CD14-positive monocyte (primary cell): Measurements from ENCODE around the gene SEMA3A. TPM values are rescaled to one million over a fixed set of nuclear protein-coding genes. Genes with fewer than 3 reads are reported as not detected.
"Not testable (repeated sequence)": the region's sequence is repeated elsewhere in the genome, so short reads cannot be mapped to it uniquely, and the experiment has no call there.

Source experiments
- DNase-seq, 3 donors: peaks; one replicate each; pipeline ENCODE4 v3.0.0-alpha.2; 2011 to 2022
- H2AFZ ChIP-seq: 2 replicates; pipeline ENCODE4 v1.6.0; 2012; ENCODE audit warnings: mild to moderate bottlenecking, low read depth, low read length, inconsistent platforms; ENCODE audit not compliant: insufficient read depth, poor library complexity, severe bottlenecking
- H3K27ac ChIP-seq, 2 donors: 1 replicate in 1 of 2; 2 replicates in 1 of 2; pipeline ENCODE4 v1.5.1; 2012 to 2013; ENCODE audit warnings: low read length in 2 of 2, control low read depth in 1 of 2, inconsistent platforms in 1 of 2, low read depth in 1 of 2, mild to moderate bottlenecking in 1 of 2
- H3K27me3 ChIP-seq, 2 donors: one replicate each; pipeline versions ENCODE4 v1.6.0 to v1.6.1; 2011 to 2013; ENCODE audit warnings: low read length in 2 of 2; ENCODE audit not compliant: control insufficient read depth in 2 of 2, insufficient read depth in 2 of 2
- H3K36me3 ChIP-seq, 2 donors: replicated peaks in 1 of 2; 1 replicate in 1 of 2; 2 replicates in 1 of 2; pipeline versions ENCODE4 v1.5.1 to v1.6.1; 2012 to 2013; ENCODE audit warnings: low read length in 2 of 2, control low read depth in 1 of 2, inconsistent platforms in 1 of 2, mild to moderate bottlenecking in 1 of 2; ENCODE audit not compliant: insufficient read depth in 2 of 2, control insufficient read depth in 1 of 2
- H3K4me1 ChIP-seq, 2 donors: 1 replicate in 1 of 2; 2 replicates in 1 of 2; pipeline versions ENCODE4 v1.5.1 to v1.6.1; 2012 to 2013; ENCODE audit warnings: low read length in 2 of 2, control low read depth in 1 of 2, inconsistent platforms in 1 of 2, mild to moderate bottlenecking in 1 of 2, moderate library complexity in 1 of 2; ENCODE audit not compliant: insufficient read depth in 2 of 2, control insufficient read depth in 1 of 2
- H3K4me2 ChIP-seq: replicated peaks from 2 replicates; pipeline ENCODE3; 2012; ENCODE audit warnings: low read length, moderate library complexity, mild to moderate bottlenecking; ENCODE audit not compliant: poor library complexity, severe bottlenecking; ENCODE audit errors: extremely low read depth
- H3K4me3 ChIP-seq, 3 experiments: fragments of 200-600 bp in 1 of 3; sonication (generic) in 1 of 3; replicated peaks in 1 of 3; 1 replicate in 2 of 3; 2 replicates in 1 of 3; pipeline ENCODE4 v1.5.1; 2011 to 2013; ENCODE audit warnings: low read length in 3 of 3, mild to moderate bottlenecking in 3 of 3, control low read depth in 2 of 3, low read depth in 2 of 3, inconsistent platforms in 1 of 3, moderate library complexity in 1 of 3
- H3K79me2 ChIP-seq: 2 replicates; pipeline ENCODE4 v1.6.0; 2012; ENCODE audit warnings: mild to moderate bottlenecking, control low read depth, inconsistent platforms, low read length, moderate library complexity; ENCODE audit not compliant: insufficient read depth
- H3K9ac ChIP-seq: 2 replicates; pipeline ENCODE4 v1.6.0; 2017; ENCODE audit warnings: low read length, mild to moderate bottlenecking; ENCODE audit not compliant: insufficient read depth, poor library complexity, severe bottlenecking
- H3K9me3 ChIP-seq, 2 donors: replicated peaks in 1 of 2; 1 replicate in 1 of 2; 2 replicates in 1 of 2; pipeline versions ENCODE4 v1.5.1 to v1.6.1; 2012 to 2013; ENCODE audit warnings: low read length in 2 of 2, control low read depth in 1 of 2; ENCODE audit not compliant: control insufficient read depth in 1 of 2, insufficient read depth in 1 of 2
- H4K20me1 ChIP-seq: 2 replicates; pipeline ENCODE4 v1.6.0; 2012; ENCODE audit warnings: mild to moderate bottlenecking, low read length, control low read depth, moderate library complexity; ENCODE audit not compliant: insufficient read depth
- H3K27ac Mint-ChIP-seq, 7 donors: one replicate each; pipeline ENCODE4 v1.8.0; 2020; ENCODE audit warnings: mild to moderate bottlenecking in 7 of 7, mixed read lengths in 7 of 7, moderate library complexity in 6 of 7, inconsistent platforms in 2 of 7
- H3K27me3 Mint-ChIP-seq, 3 donors: one replicate each; pipeline ENCODE4 v1.8.0; 2021 to 2022; ENCODE audit warnings: low read depth in 3 of 3, mild to moderate bottlenecking in 3 of 3, mixed read lengths in 3 of 3, moderate library complexity in 3 of 3, inconsistent platforms in 1 of 3
- H3K36me3 Mint-ChIP-seq, 2 donors: one replicate each; pipeline ENCODE4 v1.8.0; 2020; ENCODE audit warnings: mixed read lengths in 2 of 2, inconsistent platforms in 1 of 2, mild to moderate bottlenecking in 1 of 2
- H3K4me1 Mint-ChIP-seq: one replicate; pipeline ENCODE4 v1.8.0; 2020; ENCODE audit warnings: mild to moderate bottlenecking, mixed read lengths
- H3K4me3 Mint-ChIP-seq, 2 donors: one replicate each; pipeline ENCODE4 v1.8.0; 2020; ENCODE audit warnings: mild to moderate bottlenecking in 2 of 2, mixed read lengths in 2 of 2, moderate library complexity in 1 of 2
- H3K9me3 Mint-ChIP-seq, 7 donors: one replicate each; pipeline ENCODE4 v1.8.0; 2020 to 2022; ENCODE audit warnings: mixed read lengths in 7 of 7, mild to moderate bottlenecking in 6 of 7, moderate library complexity in 6 of 7, inconsistent platforms in 2 of 7
- CTCF ChIP-seq: fragments of 200-600 bp; IDR thresholded peaks from one replicate; pipeline ENCODE4 v1.8.0; 2022; ENCODE audit warnings: antibody characterized with exemption, mild to moderate bottlenecking
- WGBS: methylation state at CpG from one replicate; pipeline ENCODE4 v1.1.5; 2013; ENCODE audit warnings: missing lambda C conversion rate; ENCODE audit not compliant: insufficient coverage; 5-methylcytosine and 5-hydroxymethylcytosine counted together
- intact Hi-C, 2 donors: fragments of 100-400 bp; cut with micrococcal nuclease; formaldehyde crosslinking; loops; one replicate each; pipeline versions ENCODE4 v1.15.0 to v1.15.1; 2023
- polyA plus RNA-seq, 3 donors: library from polyadenylated mRNA; depleted of rRNA in 1 of 3; unstranded in 2 of 3; stranded (reverse) in 1 of 3; fragments of 300-500 nt in 2 of 3; fragments of >200 nt in 1 of 3; fragmentation: Illumina TruSeq in 2 of 3; gene quantifications; 1 replicate in 2 of 3; 2 replicates in 1 of 3; pipeline ENCODE4 v1.2.3, GENCODE V29; 2012 to 2021

The SEMA3A gene
- polyA plus RNA-seq, 3 donors, result 0.03 TPM; not detected in 2

- no peak overlapping the region for H3K4me3 ChIP-seq
- H3K9ac ChIP-seq, result no peak overlapping the region
- H3K36me3 ChIP-seq, result no peaks in the 10 kb centered on the region
- H3K27ac Mint-ChIP-seq, result no peak overlapping the region
- H3K27ac ChIP-seq, result no peak overlapping the region
- H3K9me3 ChIP-seq, result no peaks in the 10 kb centered on the region
- WGBS, result no CpG with 5 or more reads among the region's 2 CpGs
- H2AFZ ChIP-seq, result no peak overlapping the region
- no peaks in the 10 kb centered on the region for H3K36me3 Mint-ChIP-seq
- H3K27me3 Mint-ChIP-seq, result peaks cover 0 to 2% (median 0%) of the 10 kb centered on the region in 3 donors
- no peaks in the 10 kb centered on the region for H3K4me1 ChIP-seq
- no peak overlapping the region for H3K4me2 ChIP-seq
- no peaks in the 10 kb centered on the region for H3K9me3 Mint-ChIP-seq
- H3K4me3 Mint-ChIP-seq, result no peak overlapping the region
- intact Hi-C loops, result no loop called here
- H3K4me1 Mint-ChIP-seq, result no peaks in the 10 kb centered on the region
- DNase-seq, result no peak
- H4K20me1 ChIP-seq, result no peaks in the 10 kb centered on the region
- no peaks in the 10 kb centered on the region for H3K27me3 ChIP-seq
- no peaks in the 10 kb centered on the region for H3K79me2 ChIP-seq
- no peak for TF ChIP-seq CTCF
Observed at GRCh38 chr7:84069999-84070500, 124.5 kb downstream of the SEMA3A start.

GRCh38 chr7:84069033-84069432 lies 125.6 kb downstream of the SEMA3A start:
- no peaks in the 10 kb centered on the region for H3K36me3 Mint-ChIP-seq
- H3K27ac Mint-ChIP-seq, result no peak overlapping the region
- Histone ChIP-seq H3K4me1 (no peaks in the 10 kb centered on the region), H3K27ac (no peak overlapping the region), H3K9me3 (no peaks in the 10 kb centered on the region), H3K27me3 (no peaks in the 10 kb centered on the region), H3K4me3 (no peak overlapping the region), H3K9ac (no peak overlapping the region), H3K36me3 (no peaks in the 10 kb centered on the region), H3K79me2 (no peaks in the 10 kb centered on the region), H2AFZ (no peak overlapping the region), H4K20me1 (no peaks in the 10 kb centered on the region), H3K4me2 (no peak overlapping the region)
- H3K4me3 Mint-ChIP-seq, result no peak overlapping the region
- intact Hi-C loops, result no loop called here
- no CpG with 5 or more reads among the region's 1 CpG for WGBS
- H3K9me3 Mint-ChIP-seq, result peaks cover 0 to 3% (median 0%) of the 10 kb centered on the region in 7 donors
- DNase-seq, result no peak
- peaks cover 0 to 2% (median 0%) of the 10 kb centered on the region in 3 donors for H3K27me3 Mint-ChIP-seq
- H3K4me1 Mint-ChIP-seq, result no peaks in the 10 kb centered on the region
- no peak for TF ChIP-seq CTCF

- H3K4me1 ChIP-seq, H3K4me2 ChIP-seq, H3K36me3 Mint-ChIP-seq, H3K4me1 Mint-ChIP-seq, H3K9ac ChIP-seq, H3K27me3 ChIP-seq, H3K9me3 ChIP-seq, H3K4me3 Mint-ChIP-seq, H2AFZ ChIP-seq, H3K27ac Mint-ChIP-seq, H3K4me3 ChIP-seq, H3K79me2 ChIP-seq, intact Hi-C loops, H4K20me1 ChIP-seq, DNase-seq, H3K27me3 Mint-ChIP-seq, H3K36me3 ChIP-seq, H3K9me3 Mint-ChIP-seq, H3K27ac ChIP-seq: not testable (repeated sequence)
- 96% methylated on average over 21 of the region's 28 CpGs for WGBS
Observed at GRCh38 chr7:84062489-84062901, 132.1 kb downstream of the SEMA3A start.
